Measurements from ENCODE around the gene STOX1. TPM values are rescaled to one million over a fixed set of nuclear protein-coding genes. Genes with fewer than 3 reads are reported as not detected.

STOX1 gene
- total and polyA plus RNA-seq, 2 of the 8 experiments (the other 6 are each of a cell fraction or from before 2014, with no cell fraction given) = 0.92 to 2.6 TPM

GRCh38 chr10:68826764-68827591 lies at the start of gene STOX1 (continued):
- TF ChIP-seq HDAC2 (IDR thresholded peaks at IDR 0.05; ENCODE audit: borderline replicate concordance in 1 of 2, low read depth in 2 of 2, low read length in 2 of 2) = no peak
- TF ChIP-seq, protein P1, sequence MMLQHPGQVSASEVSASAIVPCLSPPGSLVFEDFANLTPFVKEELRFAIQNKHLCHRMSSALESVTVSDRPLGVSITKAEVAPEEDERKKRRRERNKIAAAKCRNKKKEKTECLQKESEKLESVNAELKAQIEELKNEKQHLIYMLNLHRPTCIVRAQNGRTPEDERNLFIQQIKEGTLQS (IDR thresholded peaks at IDR 0.05; ENCODE audit: insufficient read depth, low read depth, low read length) = no peak
- TF ChIP-seq, protein P2, sequence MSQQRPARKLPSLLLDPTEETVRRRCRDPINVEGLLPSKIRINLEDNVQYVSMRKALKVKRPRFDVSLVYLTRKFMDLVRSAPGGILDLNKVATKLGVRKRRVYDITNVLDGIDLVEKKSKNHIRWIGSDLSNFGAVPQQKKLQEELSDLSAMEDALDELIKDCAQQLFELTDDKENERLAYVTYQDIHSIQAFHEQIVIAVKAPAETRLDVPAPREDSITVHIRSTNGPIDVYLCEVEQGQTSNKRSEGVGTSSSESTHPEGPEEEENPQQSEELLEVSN (IDR thresholded peaks at IDR 0.05) = peak; percentile 60
- TF ChIP-seq JUN (IDR thresholded peaks at IDR 0.05; ENCODE audit: low read depth, low read length) = no peak
- TF ChIP-seq SAP30 (IDR thresholded peaks at IDR 0.05; ENCODE audit: insufficient read depth, insufficient replicate concordance, low read length) = no peak
- TF ChIP-seq TAF1 (IDR thresholded peaks at IDR 0.05; ENCODE audit: low read depth, low read length) = 0 out of 2 replicates have a peak, but pooled peaks have one; percentile 31
- TF ChIP-seq, protein P3, sequence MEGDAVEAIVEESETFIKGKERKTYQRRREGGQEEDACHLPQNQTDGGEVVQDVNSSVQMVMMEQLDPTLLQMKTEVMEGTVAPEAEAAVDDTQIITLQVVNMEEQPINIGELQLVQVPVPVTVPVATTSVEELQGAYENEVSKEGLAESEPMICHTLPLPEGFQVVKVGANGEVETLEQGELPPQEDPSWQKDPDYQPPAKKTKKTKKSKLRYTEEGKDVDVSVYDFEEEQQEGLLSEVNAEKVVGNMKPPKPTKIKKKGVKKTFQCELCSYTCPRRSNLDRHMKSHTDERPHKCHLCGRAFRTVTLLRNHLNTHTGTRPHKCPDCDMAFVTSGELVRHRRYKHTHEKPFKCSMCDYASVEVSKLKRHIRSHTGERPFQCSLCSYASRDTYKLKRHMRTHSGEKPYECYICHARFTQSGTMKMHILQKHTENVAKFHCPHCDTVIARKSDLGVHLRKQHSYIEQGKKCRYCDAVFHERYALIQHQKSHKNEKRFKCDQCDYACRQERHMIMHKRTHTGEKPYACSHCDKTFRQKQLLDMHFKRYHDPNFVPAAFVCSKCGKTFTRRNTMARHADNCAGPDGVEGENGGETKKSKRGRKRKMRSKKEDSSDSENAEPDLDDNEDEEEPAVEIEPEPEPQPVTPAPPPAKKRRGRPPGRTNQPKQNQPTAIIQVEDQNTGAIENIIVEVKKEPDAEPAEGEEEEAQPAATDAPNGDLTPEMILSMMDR (IDR thresholded peaks at IDR 0.05; ENCODE audit: control extremely low read depth in 1 of 3, insufficient read depth in 1 of 3, low read depth in 1 of 3, low read length in 3 of 3) = 0 out of 4 replicates have a peak, but pooled peaks of 1 of the 3 experiments have one; percentile 4
- TF ChIP-seq, protein P4, sequence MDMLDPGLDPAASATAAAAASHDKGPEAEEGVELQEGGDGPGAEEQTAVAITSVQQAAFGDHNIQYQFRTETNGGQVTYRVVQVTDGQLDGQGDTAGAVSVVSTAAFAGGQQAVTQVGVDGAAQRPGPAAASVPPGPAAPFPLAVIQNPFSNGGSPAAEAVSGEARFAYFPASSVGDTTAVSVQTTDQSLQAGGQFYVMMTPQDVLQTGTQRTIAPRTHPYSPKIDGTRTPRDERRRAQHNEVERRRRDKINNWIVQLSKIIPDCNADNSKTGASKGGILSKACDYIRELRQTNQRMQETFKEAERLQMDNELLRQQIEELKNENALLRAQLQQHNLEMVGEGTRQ (IDR thresholded peaks at IDR 0.05; ENCODE audit: low read length) = no peak
- peak; percentile 60 for TF ChIP-seq KDM4A (IDR thresholded peaks at IDR 0.05; ENCODE audit: low read depth, low read length, severe bottlenecking)
- TF ChIP-seq BACH1 (IDR thresholded peaks at IDR 0.05; ENCODE audit: low read length) = no peak
- TF ChIP-seq POLR2A (IDR thresholded peaks at IDR 0.05; ENCODE audit: control extremely low read depth in 1 of 2, low read depth in 2 of 2, low read length in 2 of 2) = 0 out of 3 replicates have a peak, but pooled peaks of 1 of the 2 experiments have one; percentile 15
- TF ChIP-seq, protein P5, sequence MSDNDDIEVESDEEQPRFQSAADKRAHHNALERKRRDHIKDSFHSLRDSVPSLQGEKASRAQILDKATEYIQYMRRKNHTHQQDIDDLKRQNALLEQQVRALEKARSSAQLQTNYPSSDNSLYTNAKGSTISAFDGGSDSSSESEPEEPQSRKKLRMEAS (IDR thresholded peaks at IDR 0.05) = peak; percentile 80
- no peak for TF ChIP-seq EP300 (IDR thresholded peaks at IDR 0.05; ENCODE audit: borderline replicate concordance in 1 of 2, low read depth in 2 of 2, low read length in 2 of 2)
- no peak for TF ChIP-seq GTF2F1 (IDR thresholded peaks at IDR 0.05; ENCODE audit: borderline replicate concordance, low read depth, low read length)
- no peak for TF ChIP-seq CREB1 (IDR thresholded peaks at IDR 0.05)
- TF ChIP-seq NANOG (IDR thresholded peaks at IDR 0.05; ENCODE audit: insufficient read depth, low read depth, low read length, poor library complexity, severe bottlenecking) = no peak
- peak; percentile 67 for TF ChIP-seq ASH2L (IDR thresholded peaks at IDR 0.05; ENCODE audit: low read length)

Data from H1 (cell line).